Stimulated activated CD8-positive, alpha-beta memory T cell treated with anti-CD3 and anti-CD28 coated beads, Interleukin-15, amount 100 ng/mL, for 24 hours (primary cell): Measurements from ENCODE around the gene DDX60.
"Not testable (repeated sequence)": the region's sequence is repeated elsewhere in the genome, so short reads cannot be mapped to it uniquely, and the experiment has no call there.

ENCODE experiments used
- DNase-seq: peaks from one replicate; pipeline ENCODE4 v3.0.0-alpha.2; 2020; ENCODE audit warnings: low read depth

DDX60 gene

GRCh38 chr4:168318266-168318895 is at the start of gene DDX60:
Gene DDX60, minus strand, starts transcription at chr4:168318752. Its CDS starts 7,493 bp downstream, at chr4:168311259.
- DNase-seq, result peak; percentile 40

GRCh38 chr4:168367065-168367464 is 48.5 kb upstream of the DDX60 start:
- DNase-seq, result no peak

- DNase-seq, result no peak
Observed at GRCh38 chr4:168362025-168362401, 43.5 kb upstream of the DDX60 start.

GRCh38 chr4:168361365-168362024 is 42.9 kb upstream of the DDX60 start:
- no peak for DNase-seq

GRCh38 chr4:168360271-168360670 is 41.7 kb upstream of the DDX60 start:
- DNase-seq, result no peak

- DNase-seq, result no peak
Observed at GRCh38 chr4:168357941-168358340, 39.4 kb upstream of the DDX60 start.

- DNase-seq, result no peak
Observed at GRCh38 chr4:168353746-168354145, 35.2 kb upstream of the DDX60 start.

- DNase-seq, result no peak
Observed at GRCh38 chr4:168337550-168337940, 19.0 kb upstream of the DDX60 start.

- DNase-seq, result no peak
Observed at GRCh38 chr4:168336837-168337549, 18.4 kb upstream of the DDX60 start.

GRCh38 chr4:168335621-168336020 is 17.1 kb upstream of the DDX60 start:
- no peak for DNase-seq

- DNase-seq, result no peak
Observed at GRCh38 chr4:168334053-168334452, 15.5 kb upstream of the DDX60 start.

GRCh38 chr4:168330575-168330974 is 12.0 kb upstream of the DDX60 start:
- not testable (repeated sequence) for DNase-seq

GRCh38 chr4:168325591-168325990 is 7.0 kb upstream of the DDX60 start:
- no peak for DNase-seq

GRCh38 chr4:168321006-168321405 is 2.5 kb upstream of the DDX60 start:
- no peak for DNase-seq

- no peak for DNase-seq
Observed at GRCh38 chr4:168319486-168320019, 1.0 kb upstream of the DDX60 start.

GRCh38 chr4:168317621-168318020 is 931 bp downstream of the DDX60 start:
- DNase-seq, result no peak

- no peak for DNase-seq
Observed at GRCh38 chr4:168309781-168310180, 8.8 kb downstream of the DDX60 start.

GRCh38 chr4:168308912-168309311 is 9.6 kb downstream of the DDX60 start:
- DNase-seq, result no peak

- DNase-seq, result no peak
Observed at GRCh38 chr4:168306476-168306875, 12.1 kb downstream of the DDX60 start.

GRCh38 chr4:168304744-168305459 is 13.7 kb downstream of the DDX60 start:
- no peak for DNase-seq

- not testable (repeated sequence) for DNase-seq
Observed at GRCh38 chr4:168303430-168303829, 15.1 kb downstream of the DDX60 start.

- DNase-seq, result no peak
Observed at GRCh38 chr4:168293386-168293975, 25.1 kb downstream of the DDX60 start.
